HG03039 (cell line): ENCODE measurements around the gene SNX13.

Experiments
- ATAC-seq: cut with Tn5 transposase; IDR thresholded peaks from one replicate; pipeline ENCODE4 v1.9.1; 2021; ENCODE audit warnings: mild to moderate bottlenecking, moderate library complexity; ENCODE audit not compliant: unreplicated experiment

Gene SNX13, protein sequence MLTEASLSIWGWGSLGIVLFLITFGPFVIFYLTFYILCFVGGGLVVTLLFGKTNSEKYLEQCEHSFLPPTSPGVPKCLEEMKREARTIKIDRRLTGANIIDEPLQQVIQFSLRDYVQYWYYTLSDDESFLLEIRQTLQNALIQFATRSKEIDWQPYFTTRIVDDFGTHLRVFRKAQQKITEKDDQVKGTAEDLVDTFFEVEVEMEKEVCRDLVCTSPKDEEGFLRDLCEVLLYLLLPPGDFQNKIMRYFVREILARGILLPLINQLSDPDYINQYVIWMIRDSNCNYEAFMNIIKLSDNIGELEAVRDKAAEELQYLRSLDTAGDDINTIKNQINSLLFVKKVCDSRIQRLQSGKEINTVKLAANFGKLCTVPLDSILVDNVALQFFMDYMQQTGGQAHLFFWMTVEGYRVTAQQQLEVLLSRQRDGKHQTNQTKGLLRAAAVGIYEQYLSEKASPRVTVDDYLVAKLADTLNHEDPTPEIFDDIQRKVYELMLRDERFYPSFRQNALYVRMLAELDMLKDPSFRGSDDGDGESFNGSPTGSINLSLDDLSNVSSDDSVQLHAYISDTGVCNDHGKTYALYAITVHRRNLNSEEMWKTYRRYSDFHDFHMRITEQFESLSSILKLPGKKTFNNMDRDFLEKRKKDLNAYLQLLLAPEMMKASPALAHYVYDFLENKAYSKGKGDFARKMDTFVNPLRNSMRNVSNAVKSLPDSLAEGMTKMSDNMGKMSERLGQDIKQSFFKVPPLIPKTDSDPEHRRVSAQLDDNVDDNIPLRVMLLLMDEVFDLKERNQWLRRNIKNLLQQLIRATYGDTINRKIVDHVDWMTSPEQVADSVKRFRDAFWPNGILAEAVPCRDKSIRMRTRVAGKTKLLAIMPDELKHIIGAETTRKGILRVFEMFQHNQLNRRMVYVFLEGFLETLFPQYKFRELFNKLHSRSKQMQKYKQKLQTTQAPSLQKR

DNA sequence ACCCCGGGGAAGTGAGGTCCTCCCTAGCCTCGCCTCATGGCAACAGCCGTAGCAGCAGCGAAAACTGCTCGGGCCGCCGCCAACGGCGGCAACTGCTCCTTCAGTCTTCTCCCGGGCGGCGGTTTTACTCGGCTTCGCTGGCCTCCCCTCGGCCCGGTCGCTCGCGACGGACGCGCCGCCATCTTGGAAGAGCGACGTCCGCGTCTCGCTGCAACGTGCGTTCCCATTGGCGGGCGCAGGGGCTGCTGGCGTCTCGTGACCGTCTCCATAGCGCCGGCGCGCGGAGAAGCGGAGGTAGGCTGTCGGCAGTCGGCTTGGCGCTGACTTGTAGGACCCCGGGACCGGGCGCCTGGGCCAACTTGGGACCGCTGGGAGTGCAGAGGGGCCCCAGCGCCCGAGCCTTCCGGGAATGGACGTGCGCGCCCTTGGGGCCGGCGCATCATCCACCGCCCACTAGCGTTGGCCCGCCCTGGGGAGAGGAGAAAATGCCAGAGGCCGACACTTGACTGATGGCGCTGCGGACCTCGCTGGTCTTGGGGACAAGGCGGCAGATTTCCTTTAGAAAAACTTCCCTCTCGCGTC, at the start of gene SNX13:
Gene SNX13 (minus strand): TSS at position 193 of the 582 bp plus-strand sequence. CDS start 199 bp downstream, outside the sequence.
- ATAC-seq, result peak; percentile 97

DNA sequence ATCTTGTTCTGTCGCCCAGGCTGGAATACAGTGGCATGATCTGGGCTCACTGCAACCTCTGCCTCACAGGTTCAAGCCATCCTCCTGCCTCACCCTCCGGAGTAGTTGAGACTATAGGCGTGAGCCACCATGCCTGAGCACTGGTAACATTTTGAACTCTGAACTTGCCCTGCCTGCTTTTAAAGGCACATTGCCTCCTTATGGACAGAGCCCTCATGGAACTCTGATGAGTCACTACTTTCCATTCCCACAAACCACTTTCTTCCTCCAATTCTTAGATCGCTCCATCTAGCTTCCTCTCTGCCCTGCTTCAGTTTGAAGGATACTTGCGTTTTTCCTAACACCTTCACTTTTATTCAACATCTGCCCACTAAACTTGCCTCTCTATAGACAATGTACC, 49.3 kb upstream of the SNX13 start:
- no peak for ATAC-seq

DNA sequence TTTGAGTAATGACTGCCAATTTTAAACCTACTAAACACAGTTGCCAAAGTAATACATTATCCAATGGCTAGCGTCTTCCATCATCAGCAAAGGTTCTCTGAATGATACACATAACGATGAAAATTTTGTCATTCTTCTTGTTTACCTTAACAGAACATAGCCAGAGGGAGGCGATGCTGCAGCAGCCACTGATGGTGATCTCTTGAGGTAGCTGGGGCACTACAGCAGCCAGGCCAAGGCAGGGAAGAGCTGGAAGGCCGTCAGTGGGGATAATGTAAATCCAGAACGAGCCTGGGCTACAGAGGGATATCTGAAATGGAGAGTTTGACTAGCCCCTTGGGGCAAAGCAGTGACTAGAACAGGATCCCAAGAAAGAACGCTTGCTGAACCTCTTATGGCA, 48.6 kb upstream of the SNX13 start:
- no peak for ATAC-seq

DNA sequence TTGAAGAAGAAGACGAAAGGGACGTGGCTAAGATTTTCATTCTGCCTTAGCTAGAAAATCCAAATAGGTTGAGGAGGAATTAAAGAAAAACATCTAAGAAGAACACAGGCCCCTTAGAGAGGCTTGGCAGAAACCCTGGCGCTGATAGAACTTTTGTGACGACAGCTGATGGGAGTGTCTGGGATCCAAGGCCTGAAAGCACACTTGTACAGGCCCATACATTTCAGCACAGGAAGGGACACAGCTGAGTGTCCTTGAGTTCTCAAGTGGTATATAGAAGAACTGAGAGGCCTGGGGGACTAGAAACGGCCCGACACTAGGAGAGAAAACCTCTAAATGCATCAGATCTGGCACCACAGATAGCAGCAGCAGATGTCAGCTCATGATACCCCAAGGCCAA, 47.8 kb upstream of the SNX13 start:
- no peak for ATAC-seq

DNA sequence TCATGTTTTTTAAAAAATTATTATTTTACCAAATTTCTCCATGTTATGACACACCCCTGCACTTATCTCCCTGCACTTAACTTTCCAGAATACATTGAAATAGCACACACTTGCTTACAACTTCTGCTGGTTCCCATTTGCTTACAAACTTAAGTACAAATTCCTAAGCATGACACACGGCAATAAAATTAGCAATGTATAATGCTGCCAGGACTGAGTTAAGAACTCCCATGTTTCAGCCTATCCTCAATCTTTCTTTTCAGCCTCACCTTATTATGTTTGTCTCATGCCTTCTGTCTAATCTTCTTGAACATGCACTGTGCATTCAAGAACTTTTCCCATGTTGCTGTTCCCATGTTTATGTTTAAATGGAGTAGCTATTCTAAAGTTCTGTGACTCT, 46.6 kb upstream of the SNX13 start:
- no peak for ATAC-seq

DNA sequence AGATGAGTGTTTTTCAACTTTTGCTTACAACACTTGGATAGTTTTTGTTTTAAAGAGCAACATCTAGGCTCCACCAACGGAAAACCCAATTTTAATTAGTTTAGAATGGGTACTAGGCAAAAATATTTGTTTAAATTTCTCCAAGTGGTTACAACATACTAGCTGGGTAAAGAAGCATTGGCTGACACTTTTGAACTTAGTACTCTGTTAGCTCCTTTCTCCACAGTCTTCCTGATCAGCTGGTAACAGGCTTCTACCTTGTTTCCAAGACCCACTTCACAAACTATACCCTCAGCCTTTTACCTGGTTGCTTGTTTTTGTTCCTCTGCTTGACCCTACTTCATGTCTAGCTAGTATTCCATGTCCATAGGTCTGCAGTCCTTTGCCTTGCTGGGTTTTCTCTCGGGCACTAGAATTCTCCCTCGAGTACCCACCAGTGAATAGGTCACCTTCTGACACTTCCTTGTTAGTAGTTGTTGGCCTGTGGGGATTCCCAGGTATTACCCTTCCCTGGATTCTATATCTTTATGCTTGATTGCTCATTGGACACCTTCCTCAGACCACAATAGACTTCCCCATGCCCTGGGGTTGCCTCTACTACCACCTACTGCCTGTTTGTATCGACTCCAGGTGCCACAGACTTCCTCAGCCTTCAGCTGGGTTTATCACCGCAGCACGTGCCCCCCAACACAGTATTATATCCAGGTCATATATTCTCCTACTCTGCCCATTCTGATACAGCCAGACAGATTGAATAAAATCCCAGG, 45.4 kb upstream of the SNX13 start:
- no peak for ATAC-seq

DNA sequence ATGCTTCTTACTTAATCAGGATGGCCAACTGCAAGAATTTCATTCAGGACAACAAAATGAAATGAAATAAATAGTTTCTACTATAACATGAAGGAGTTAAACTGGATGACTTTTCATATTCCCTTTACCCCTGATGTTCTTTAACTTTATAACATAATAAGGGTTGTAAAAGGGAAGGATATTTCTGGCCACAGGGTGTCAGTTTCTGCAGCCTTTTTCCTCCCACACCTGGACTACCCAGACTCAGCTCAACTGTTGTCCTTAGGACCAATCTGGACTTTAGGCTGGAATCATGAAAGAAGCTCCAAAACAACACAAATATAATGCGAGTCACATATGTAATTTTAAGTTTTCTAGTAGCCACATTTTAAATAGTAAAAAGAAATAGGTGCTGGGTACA, 44.0 kb upstream of the SNX13 start:
- ATAC-seq, result no peak

DNA sequence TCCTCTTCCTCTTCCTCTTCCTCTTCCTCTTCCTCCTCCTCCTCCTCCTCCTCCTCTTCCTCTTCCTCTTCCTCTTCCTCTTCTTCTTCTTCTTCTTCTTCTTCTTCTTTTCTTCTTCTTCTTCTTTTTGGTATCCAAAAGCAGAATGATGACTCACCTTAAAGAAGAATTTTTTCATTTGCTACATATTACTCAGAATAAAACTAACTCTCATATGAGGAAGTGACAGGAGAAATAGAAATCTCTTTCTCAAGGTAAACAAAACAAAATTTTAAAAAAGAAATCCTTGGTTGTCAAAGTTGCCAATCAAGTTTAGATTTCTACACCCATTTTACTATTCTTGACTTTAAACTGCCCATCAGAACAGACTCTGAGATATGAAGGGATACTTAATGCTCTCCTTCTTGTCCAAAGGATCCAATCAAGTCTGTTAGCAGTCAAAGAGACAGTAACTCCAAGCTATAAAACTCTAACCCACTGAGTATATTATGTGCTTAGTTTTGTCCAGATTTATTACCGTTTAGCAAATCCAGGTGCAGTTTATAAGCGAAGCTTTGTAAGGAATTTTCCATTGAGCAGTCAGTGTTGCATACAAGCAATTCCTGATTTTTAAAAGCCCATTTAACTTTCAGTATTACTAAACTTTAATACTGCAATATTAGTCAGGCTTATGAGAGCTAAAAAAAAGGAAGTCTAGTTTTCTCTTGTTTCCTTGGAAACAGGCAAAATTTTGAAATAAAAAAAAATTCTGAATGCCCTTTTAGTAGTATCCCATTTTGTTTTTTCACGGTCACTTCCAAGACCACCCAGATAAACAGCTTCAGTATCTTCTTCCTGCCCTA, 43.1 kb upstream of the SNX13 start:
- no peak for ATAC-seq

DNA sequence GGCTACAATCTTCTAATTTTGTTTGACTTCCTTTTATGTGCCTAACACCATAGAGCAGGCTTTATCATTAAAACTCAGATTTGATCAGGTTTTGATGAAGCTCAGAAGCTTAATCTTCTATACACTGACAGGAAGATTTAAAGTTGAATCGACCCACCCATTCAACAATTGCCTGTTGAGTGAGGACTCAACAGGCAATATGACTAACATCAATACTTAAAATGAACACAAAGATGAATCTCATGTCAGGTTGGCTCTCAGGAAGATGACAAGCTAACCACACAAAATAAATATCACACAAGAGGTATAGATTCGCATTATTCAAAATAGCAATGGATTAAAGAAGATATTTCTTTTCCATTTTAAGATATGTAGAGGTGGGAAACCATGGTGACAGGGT, 36.7 kb upstream of the SNX13 start:
- ATAC-seq, result no peak

DNA sequence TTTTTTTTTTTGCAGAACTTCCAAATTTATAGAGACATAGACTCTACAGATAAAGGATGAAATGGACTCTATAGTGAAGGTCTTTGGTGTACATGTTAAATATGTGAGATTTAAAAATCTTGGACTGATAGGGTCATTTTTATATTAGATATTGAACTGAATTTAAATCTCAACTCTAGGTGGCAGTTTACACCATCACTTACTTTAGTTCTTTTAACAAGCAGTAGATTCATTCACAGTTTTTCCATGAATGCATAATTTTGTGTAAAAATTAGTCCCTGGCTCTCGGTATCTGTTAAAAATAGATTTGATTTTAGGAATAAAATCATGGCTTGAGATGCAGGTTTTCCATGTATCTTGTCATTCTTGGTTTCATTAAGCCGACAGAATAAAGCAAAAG, 31.1 kb upstream of the SNX13 start:
- ATAC-seq, result no peak

DNA sequence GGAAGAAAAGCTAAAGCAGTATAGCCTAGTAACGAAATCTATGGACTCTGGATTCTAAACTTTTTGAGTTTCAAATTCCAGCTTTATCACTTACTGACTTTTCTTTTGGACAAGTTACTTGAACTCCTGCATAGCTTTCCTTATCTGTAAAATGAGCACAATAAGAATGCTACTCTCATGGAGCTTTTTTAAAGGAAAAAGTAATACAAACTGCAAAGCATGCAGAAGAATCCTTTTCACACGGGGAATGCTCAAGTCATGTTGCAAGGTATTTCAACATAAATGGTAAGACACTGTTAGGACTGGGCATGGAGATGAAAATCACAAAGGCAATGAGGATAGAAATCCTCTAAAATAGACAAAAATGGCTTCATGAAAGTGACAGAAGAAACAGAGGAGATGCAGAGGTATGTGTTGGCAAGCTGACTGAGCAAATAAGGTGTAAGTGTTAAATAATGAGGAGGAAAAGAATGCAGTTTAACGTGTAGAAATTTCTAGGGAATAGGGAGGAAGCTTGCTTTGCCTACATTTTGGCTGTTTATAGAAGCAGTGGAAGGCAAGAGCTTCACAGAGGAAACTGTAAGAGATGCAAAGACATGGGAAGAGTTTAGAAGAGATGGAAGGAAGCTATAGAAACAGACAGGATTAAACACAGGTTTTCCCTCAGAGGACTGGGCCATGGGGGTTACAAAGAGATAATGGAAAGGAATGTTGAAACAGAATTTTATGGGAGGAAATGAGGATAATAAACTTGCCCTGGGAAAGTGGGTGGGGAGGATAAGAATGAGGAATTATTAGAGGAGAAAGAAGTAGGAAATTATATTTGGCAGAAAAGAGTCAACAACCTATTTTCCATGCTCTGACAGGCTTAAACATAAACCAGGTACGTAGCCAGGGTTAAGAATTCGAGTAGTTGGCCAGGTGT, 28.8 kb upstream of the SNX13 start:
- no peak for ATAC-seq

DNA sequence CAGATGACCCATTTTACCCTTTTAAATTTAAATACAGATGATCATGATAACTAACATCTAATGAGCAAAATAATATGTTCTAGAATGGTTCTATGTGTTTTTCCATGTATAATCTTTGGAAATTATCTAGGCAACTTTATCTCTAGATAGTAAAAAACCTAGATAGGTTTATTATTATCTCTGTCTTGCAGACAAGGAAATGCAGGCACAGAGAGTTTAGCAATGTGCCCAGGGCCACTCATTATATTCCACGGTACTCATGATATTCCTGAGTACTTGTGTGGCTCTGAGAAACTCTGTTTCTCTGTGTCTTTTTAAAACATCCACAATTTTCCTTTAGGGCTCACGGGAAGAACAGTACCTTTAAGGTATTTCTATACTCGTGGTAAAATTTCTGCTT, 26.4 kb upstream of the SNX13 start:
- ATAC-seq, result no peak

DNA sequence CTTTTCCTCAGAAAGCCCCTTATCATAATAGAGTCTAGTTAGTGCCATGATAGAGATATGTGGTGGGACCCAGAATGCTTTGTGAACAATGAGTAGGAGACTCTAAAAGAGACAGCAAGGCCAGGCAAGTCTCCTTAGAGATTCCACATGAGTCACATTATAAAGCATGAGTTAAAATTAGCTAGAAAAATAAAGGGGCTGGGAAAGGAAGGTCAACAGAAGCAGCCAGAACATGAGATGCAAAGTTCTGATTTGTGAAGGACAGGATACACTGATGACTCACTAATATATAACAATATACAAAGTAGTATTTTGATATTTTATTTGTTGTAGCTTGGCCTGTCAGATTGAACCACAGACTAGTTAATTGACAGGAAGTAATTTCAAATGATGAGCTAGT, 25.3 kb upstream of the SNX13 start:
- ATAC-seq, result no peak

DNA sequence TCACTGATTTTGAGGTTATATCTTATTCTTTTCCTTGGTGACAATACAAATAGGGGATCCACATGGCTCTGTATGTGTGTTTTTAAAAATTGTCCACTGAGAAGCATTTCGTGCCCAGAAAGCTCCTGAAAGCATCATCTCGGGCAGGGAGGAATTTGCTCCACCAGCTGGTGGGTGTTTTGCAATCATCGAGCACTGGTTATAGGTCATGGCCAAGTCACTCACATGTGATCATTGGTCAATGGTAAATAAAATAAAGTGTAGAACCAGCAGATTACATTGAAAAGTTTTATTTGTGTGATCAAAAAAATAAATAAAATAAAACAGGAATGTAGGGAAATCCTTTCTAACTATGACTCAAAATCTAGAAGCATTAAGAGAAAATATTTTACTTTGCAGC, 23.0 kb upstream of the SNX13 start:
- ATAC-seq, result no peak

DNA sequence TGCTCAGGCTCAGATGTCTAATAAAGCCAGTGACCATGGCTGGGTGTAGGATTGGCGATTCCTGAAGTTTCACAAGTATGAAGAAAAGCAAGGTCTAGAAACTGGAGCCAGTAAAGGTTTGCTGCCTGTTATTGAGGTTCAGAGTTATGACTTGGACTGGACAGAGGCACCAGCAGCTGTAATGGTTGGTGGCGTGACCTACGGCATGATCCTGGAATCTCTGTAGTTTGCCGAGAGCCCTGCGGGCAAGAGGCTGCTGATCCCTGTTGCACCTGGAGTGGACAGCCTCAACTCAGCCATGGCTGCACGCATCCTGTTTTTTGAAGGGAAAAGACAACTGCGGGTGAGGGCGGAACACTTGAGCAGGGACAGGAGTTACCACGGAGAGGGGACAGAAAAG, 22.4 kb upstream of the SNX13 start:
- no peak for ATAC-seq

DNA sequence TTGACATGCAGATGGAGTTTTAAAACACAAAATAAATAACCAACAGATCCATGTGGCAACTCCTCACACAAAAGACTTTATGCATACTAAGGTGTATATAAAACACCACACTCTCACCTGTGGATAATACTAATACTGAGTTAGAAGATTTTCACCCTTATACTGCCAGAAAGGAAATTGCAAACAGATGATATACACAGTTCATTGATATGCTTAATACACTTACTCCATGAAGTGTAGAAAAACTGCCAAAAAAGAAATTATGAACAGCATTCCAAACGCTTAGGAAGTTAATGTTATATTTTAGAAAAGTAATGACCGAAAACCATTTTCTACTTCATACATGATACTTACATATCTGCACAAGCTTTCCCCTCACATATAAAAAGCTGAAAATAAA, 17.6 kb upstream of the SNX13 start:
- no peak for ATAC-seq

DNA sequence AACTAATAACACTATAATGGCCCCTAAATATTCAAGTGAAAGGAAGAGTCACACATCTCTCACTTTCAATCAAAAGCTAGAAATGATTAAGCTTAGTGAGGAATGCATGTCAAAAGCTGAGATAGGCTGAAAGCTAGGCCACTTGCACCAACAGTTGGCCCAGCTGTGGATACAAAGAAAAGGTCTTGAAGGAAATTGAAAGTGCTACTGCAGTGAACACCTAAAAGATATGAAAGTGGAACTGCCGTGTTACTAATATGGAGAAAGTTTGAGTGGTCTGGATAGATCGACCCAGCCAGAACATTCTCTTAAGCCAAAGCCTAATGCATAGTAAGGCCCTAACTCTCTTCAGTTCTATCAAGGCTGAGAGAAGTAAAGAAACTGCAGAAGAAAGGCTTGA, 12.1 kb upstream of the SNX13 start:
- peak; percentile 100 for ATAC-seq

DNA sequence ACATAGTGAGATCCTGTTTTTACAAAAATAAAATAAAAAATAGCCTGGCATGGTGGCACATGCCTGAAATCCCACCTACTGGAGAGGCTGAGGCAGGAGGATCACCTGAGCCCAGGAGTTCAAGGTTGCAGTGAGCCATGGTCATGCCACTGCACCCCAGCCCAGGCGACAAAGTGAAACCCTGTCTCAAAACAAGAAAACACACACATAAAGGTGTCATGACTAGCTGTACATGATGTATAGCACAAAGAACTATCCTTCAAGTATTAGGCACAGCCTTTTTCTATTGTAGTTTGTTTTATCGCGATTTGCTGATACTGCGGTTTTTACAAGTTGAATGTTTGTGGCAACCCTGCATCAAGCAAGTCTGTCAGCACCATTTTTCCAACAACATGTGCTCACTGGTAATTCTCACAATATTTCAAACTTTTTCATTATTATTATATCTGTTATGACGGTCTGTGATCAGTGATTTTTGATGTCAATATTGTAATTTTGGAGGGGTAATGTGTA, 11.5 kb upstream of the SNX13 start:
- ATAC-seq, result no peak
